Measurements from ENCODE around the gene SMAD7.

The SMAD7 gene

DNA sequence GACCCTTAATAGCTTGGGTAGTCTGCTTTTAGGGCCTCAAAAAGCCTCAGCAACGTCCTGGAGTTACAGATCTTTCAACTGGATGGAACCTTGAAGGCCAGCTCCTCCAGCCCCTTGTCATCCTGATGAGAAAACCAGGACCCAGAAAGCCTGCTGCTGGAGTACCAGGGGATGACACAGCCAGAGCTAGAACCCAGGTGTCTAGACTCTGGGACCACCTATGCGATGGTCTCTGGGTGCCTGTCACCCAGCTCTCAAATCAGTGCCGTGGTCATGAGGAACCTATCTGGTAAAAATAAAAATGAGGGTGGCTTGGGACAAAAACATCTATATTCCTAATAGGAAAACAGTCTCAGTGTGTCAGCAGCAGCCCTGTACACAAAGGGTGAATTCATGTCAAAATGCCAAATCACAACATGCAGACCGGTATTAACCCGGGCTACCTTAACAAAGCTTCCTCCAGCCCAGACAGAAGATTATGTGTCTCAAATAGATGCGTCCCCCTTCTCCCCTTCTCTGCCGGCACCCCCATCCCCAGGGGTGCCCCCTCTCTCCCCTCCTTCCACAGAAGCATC lies 28.5 kb downstream of the SMAD7 start:
- TF ChIP-seq, protein P1, sequence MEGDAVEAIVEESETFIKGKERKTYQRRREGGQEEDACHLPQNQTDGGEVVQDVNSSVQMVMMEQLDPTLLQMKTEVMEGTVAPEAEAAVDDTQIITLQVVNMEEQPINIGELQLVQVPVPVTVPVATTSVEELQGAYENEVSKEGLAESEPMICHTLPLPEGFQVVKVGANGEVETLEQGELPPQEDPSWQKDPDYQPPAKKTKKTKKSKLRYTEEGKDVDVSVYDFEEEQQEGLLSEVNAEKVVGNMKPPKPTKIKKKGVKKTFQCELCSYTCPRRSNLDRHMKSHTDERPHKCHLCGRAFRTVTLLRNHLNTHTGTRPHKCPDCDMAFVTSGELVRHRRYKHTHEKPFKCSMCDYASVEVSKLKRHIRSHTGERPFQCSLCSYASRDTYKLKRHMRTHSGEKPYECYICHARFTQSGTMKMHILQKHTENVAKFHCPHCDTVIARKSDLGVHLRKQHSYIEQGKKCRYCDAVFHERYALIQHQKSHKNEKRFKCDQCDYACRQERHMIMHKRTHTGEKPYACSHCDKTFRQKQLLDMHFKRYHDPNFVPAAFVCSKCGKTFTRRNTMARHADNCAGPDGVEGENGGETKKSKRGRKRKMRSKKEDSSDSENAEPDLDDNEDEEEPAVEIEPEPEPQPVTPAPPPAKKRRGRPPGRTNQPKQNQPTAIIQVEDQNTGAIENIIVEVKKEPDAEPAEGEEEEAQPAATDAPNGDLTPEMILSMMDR (IDR thresholded peaks at IDR 0.05), result no peak

DNA sequence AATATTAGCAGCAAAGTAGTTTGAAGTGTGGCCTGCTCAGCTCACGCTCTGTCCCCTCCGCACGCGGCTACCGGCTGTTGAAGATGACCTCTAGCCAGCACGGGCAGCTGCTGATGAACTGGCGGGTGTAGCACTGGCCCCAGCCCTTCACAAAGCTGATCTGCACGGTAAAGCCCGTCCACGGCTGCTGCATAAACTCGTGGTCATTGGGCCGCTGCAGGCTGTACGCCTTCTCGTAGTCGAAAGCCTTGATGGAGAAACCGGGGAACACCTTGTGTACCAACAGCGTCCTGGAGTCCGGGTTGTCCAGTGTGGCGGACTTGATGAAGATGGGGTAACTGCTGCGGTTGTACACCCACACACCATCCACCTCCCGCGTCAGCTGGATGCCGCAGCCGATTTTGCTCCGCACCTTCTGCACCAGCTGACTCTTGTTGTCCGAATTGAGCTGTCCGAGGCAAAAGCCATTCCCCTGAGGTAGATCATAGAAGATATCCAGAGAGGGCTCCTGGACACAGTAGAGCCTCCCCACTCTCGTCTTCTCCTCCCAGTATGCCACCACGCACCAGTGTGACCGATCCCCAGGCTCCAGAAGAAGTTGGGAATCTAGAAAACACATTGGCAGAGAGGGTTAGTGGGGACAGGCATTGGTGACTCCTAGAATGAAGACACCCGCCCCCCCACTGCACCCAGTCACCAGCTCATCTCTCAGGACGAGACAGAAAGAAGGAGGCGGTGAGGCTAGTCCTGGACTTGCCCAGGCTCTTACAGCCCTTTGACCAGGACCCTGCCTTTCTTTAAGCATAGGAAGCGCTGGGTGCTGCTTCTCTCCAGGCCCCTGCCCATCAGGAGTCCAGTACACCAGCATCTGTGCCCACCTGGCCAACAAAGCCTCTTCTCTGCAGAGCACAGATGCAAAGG lies 29.2 kb downstream of the SMAD7 start:
- TF ChIP-seq, protein P1 (IDR thresholded peaks at IDR 0.05), result no peak

DNA sequence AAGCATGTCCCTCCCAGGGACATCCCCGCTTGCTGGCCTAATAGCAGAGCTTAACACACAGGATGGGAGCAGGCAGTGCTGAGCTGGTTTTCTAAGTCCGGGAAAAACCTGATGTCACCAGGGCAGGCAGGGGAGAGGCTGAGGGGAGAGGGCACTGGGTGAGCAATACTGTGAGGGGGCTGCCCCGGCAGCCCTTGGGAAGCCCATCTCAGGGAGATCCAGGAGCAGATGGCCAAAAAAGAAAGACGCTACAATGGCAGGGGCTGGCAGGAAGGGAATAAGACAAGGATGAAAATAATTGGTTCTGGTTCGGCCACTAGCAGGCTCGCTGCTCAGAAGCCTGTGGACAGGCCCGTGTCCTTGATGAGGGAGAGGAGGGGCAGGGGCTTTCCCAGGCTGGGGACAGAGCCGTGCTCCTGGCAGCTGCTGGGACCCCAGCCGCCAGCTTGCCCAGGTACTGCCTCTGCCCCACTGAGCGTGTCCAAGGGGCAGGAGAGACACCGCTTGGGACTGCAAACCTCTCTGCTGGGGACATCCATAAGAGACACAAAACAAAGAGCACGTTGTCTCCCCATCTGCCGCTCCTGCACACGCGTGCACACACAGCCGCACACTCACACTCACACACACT lies 30.2 kb downstream of the SMAD7 start:
- TF ChIP-seq, protein P1 (IDR thresholded peaks at IDR 0.05), result no peak

DNA sequence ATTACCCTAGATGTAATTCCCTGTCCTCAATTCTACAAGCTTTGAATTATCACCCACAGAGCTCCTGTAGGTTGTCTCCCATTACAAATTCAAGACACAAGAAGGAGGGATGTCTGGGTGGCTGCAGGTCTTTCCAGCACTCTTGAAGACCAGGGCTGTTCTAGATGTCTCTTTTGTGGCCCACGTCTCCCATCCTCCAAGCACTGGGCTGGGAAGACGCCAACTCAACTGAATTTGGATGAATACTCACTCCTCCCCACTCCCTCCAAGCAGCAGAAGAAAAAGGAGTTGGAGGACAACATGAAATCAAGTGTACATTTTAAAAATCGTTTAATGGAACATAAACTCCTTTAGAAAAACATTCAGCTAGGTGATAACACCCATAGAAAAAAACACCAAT lies 31.2 kb downstream of the SMAD7 start:
- TF ChIP-seq, protein P1 (IDR thresholded peaks at IDR 0.05), result no peak

DNA sequence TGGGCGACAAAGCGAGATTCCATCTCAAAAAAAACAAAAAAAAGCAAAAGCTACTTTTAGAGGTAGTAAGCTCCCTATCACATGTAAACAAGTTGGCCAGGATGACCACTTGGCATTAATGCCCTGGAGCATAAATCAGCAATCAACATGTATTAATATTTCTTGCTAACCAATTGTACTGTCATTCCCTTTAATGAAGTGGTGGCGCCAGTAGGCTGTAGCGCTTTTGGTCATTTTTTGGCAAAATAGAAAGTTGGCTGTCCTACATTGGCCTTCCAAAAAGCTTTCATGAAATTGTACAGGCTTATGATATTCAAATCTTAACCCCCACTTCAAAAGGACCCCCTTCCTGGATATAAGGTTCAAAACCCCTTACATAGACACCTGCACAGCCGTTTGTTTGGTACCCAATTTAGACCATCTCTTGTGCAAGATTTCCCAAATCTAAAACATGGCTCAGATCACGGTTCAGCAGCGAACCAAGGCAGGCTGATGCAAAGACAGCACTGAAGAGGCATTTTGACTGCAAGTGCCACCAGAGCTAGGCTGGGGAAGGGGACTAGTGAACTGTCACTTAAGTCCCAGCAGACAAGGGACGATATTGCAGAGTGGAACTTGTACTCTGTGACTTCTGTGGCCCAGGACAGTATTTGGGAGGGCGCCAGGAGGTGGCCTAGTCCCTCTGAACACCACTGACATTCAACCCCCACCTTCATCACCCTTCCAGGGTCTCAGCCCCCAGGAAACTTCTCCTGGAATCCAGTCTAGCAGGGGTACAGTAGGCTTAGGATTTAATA lies 31.9 kb downstream of the SMAD7 start:
- TF ChIP-seq, protein P1 (IDR thresholded peaks at IDR 0.05), result no peak

DNA sequence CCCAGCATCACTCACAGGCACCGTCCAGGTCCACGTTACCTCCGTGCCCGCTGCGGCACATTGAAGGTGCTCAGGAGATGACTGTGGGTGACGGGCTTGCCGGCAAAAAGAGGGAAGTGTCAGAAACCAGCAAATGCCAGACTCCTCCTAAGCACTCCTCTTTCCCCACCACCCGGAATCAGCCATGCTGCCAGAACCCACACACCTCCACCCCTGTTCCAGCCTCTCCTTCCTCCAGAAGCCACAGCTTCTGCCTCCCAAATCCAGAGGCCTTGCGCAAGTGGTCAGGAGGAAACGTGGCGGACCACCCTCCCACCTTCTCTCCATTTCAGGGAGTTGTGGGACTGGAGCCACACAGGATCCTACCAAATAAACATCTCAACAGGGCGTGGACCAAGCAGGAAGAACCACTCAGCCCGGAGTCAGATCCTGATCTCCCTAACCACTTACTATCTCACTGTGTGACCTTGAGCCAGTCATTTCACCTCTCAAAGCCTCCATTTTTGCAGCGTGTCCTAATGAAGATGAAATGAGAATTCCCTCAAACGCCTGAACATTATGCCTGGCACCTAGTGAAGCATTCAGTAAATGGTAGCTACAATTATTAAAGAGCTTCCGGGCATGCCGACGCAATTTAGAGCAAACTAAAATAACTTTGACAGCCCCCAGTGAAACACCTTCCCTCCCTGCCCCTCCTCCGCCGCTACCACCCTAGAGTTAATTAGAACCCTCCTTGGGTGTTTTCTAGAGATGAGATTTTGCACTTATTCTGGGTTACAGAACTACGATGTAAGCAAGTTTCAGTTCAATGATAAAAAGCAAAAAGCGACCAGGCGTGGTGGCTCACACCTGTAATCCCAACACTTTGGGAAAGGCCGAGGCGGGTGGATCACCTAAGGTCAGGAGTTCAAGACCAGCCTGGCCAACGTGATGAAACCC lies 32.9 kb downstream of the SMAD7 start:
- TF ChIP-seq, protein P1 (IDR thresholded peaks at IDR 0.05), result no peak
